GM18502 (cell line): ENCODE measurements around the gene RIMS1.
"Not testable (repeated sequence)": the region's sequence is repeated elsewhere in the genome, so short reads cannot be mapped to it uniquely, and the experiment has no call there.

ENCODE experiments used
- ATAC-seq: cut with Tn5 transposase; IDR thresholded peaks from one replicate; pipeline ENCODE4 v1.9.1; 2021; ENCODE audit warnings: mild to moderate bottlenecking; ENCODE audit not compliant: unreplicated experiment, poor library complexity

RIMS1 gene

DNA sequence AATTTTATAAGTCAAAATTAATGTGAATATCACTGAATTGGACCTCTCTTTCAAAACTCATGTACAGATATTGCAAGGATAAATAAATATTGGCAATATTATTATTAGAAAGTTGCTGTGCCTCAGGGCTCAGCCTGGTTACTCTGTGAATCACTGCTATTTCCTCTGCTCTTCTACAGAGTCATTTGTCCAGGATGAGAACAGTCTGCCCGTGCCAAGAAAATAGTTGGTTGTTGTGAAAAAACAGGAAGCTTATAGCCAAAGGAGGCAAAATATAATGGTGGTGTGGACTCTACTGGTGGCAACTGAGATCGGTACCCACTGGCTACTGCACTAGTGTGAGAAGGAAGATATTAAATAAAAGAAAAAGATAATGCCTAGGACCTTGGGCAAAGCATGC is 93.6 kb downstream of the RIMS1 start:
- ATAC-seq = no peak

DNA sequence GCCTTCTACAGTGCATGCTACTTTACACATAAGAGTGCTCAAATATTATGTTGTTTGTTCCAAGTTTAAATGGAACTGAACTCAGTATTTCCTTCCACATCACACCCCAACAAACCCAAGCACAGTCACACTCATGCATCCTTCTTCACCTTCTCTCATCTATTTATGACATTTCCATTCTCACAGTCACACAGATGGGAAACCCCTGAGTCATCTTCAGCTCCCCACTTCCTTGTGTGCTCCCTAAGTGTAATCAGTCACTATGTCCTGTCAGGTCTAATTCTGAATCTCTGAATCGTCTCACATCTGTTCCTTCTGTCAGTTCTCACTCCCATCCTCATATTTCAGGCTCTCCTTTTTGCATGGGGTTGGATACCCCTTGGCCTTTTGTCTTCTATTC is 96.0 kb downstream of the RIMS1 start:
- ATAC-seq = peak; percentile 95

DNA sequence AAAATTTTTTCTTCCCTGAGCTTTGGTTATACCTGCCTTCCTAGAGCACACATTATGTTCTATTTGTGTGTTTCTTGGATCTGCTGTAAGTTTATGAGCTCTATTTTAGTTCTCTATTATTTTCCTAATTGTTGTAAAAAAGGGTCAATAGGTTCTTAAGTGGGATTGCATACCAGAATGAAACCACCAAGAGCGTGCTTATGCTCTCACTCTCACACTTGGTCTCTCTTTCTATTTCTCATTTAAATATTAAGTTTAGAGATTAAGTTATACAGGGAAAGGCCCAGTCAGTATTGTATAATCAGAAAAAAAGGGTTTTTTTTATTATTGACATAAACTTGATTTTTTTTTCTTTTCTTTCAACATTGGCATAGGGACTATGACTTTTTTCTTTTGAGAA is 96.8 kb downstream of the RIMS1 start:
- ATAC-seq = no peak

DNA sequence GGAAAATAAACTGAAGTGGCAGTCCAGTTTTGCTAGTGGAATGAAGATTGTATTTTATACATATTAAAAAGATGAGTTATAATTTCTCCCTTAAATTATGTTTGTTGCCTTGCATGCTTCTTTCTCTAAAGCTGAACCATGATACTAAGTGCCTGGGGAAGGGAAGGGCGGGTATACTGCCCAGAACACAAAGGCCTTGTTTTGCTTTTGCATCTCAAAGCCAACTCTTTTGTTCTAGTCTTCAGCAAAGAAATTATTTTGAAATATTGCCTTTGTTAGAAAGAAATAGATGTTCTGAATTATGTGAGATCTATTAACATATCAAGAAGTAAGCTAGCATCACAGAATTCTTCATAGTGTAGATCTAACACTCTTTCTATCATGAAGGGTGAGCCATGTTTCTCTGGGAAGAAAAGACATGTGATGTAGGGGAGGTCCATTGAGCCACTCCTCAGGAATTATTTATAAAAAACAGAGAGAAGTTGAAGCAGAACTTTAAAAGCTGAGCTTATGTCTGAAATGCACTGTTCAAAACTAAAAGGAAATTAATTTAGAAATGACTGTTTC is 108.4 kb downstream of the RIMS1 start:
- no peak for ATAC-seq

DNA sequence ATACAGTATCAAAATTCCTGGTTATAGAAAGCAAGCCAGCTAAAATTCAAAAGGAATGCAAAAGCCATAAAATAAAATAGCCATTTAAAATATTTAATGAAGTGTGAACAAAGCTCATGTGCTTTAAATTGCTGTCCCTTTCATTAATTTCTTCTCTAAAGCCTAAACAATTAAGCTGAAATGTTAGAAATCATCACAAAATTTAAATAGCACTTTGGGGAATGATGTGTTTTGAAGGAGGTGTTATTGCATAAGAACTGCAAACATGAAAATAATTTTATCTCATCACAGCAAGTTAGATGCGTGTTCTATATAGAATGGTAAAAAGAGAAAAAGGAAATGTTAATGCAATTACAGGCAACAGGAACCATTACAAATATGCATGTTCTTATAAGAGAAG is 111.0 kb downstream of the RIMS1 start:
- no peak for ATAC-seq

DNA sequence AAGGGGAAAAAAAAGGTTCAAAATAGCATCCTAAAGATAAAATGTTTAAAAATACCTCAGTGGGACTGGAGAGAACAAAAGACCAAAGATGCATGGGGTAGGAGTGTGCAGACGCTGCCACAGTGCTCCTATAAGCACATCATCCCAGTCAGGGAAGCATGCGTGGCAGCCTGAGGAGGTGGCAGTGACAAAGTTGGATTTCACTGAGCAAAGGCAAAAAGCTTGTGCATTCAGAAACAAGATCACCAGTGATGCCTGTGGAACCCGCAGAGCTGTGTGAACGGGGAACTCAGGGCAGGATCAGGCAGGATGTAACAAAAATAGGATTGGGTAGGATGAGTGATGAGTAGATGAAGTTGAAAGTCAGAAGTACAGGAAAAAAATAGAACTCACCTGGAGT is 116.1 kb downstream of the RIMS1 start:
- ATAC-seq = no peak

DNA sequence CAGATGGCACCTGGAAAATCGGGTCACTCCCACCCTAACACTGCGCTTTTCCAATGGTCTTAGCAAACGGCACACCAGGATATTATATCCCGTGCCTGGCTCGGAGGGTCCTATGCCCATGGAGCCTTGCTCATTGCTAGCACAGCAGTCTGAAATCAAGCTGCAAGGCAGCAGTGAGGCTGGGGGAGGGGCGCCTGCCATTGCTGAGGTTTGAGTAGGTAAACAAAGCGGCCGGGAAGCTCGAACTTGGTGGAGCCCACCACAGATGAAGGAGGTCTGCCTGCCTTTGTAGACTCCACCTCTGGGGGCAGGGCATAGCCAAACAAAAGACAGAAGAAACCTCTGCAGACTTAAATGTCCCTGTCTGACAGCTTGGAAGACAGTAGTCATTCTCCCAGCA is 120.2 kb downstream of the RIMS1 start:
- not testable (repeated sequence) for ATAC-seq

DNA sequence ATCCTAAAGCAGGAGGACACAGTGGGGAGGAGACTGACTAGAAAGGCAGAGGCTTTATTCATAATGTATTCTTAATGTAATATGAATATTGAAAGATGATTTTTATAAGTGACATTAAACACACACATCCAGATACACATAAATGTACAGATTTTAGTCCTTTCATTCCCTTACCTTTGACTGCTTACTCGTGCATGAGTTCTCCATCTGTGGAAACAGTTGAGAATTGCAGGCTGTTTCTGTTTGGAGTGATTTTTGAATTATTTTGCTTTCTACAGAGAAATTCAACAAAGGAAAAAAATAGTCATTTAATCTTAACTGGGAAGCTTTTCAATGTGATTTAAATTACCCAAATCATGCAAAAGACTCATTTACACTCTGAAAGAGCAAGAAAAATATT is 136.5 kb downstream of the RIMS1 start:
- no peak for ATAC-seq

DNA sequence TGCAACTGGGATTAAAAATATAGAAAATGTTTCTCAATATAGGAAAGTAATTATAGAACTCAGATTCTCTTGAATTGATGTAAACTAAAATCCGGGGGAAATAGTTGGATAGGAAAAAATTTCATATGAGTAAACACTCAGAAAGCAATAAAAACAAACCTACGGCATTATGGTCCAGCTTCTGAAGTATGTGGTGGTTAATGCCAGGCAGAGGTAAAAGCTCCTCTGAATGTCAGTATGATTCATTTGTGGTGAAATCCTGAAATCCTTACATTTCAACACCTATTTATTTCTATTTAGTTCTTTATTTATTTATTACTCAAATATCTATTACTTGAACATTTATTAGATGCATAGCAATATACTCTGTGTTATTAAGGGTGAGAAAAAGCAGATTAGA is 145.1 kb downstream of the RIMS1 start:
- ATAC-seq = no peak

DNA sequence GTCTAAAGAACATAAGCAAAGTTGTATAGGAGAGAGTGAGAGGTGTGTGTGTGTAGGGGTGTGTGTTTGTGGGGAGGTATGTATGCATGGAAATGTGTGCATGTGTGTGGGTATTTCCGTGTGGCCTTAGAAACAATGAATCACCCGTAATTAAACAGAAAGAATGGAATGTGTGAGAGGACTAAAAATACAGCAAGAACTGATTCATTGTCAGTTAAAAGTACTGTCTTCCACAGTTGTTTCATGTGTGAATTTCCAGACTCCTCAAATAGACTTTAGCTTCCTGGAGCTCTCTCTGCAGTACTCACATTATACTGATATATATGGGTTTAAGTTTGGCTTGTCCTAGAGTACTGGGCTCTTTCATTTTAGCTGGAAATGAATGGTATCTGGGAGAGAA is 145.7 kb downstream of the RIMS1 start:
- no peak for ATAC-seq

DNA sequence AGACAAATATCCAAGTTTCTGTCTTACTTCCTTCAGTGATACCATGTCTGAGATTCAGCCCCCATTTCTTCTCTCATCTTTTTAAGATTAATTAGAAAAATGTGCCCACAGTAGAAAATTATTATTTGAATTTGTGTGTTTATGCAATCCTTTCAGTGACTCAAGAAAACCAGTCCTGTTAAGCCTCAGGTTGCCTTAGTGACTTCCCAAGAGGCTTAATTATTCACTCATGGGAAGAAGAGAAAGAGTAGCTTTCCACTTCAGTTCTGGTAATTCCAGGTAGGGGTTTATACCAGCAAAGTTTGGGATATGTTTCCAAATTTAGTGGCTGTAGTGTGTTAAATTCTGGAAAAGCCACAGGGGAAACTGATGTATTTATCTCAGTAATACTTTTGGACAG is 149.1 kb downstream of the RIMS1 start:
- no peak for ATAC-seq

DNA sequence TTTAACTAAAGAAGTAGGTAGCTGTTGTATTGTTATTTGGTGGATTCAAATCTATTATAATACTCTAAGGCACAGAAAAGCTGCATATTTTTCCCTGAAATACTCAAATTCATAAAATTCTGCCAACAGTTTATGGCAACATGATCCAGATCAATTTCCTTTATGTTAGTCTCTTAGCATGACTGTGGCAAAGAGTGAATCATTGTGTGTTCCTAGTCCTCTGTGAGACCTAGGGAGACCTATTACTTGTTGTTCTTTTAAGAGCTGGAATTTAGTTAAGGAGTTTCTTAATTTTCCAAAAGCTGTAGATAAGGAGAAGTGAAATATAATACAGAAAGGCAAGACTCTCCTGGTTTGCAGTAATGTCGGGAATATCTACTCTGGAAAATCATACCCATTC is 149.6 kb downstream of the RIMS1 start:
- ATAC-seq = no peak

DNA sequence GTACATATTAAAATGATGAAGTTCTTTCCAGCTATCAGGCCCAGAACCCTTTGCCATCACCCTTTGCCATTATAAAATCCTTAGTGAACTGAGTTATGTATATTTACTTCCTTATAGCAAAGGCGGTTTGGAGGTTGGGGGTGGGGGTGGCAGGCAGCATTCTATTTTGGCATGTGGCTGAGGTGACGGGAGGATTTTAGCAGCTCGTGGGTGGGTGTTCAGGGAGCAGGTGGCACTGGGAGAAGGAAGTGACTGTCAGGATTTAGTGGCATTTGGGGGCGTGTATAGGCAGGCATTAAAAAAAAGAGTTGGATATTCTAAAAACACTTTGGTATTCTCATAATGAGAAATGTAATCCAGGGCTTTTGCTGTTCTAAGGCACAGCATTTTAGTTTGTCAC is 150.7 kb downstream of the RIMS1 start:
- no peak for ATAC-seq

DNA sequence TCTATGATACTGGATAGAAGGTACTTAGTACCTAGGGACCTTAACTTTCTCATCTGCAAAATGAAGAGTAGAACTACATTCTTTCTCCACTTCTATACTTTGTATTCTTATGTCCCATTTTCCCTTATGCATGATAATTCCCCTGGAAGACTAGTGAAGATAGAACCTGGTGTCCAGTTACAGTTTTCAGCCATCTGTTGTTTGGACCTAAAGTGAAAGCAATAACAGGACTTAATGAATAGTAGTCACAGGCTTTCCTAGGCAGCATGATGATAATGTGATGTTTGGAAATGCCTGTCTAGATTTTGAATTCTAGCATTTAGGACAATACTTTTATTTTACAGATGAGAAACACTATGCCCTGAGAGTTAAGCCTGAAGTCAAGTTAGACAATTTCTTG is 153.8 kb downstream of the RIMS1 start:
- no peak for ATAC-seq

DNA sequence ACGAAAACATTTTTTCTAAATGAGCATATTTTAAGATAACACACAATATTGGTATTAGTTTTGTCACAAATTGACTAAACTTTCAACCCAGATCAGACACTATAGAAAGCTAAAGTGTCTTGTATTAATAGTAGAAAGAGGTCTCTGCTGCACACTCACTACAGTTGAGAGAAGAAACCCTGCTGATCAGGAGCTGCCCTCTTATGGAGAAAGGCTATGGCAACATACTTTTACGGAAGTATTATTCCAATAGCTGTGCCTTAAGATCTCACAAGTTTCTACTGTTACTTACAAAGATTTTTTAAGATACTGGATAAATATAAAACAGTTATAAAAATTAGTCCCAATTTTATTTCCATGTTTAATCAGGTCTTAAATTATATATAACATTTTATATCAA is 155.7 kb downstream of the RIMS1 start:
- ATAC-seq = no peak

DNA sequence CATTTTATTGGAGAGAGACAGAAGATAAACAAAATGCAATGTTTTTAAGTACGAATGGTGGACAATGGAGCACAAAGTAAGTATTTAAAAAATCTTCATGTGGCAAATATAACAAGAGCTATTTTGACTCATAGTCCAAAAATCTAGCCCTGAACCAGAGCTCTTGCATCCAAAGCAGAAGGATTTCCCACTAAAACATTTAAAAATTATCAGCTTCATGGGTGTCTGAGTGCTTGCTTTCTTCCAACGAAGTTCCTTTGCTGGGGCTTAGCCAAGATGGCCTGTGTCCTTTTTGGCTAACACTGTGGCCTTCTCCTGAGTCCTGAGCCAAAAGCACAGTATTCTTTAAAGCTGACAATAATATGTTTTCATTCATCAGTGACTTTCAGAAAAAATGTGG is 161.7 kb downstream of the RIMS1 start:
- ATAC-seq = no peak

DNA sequence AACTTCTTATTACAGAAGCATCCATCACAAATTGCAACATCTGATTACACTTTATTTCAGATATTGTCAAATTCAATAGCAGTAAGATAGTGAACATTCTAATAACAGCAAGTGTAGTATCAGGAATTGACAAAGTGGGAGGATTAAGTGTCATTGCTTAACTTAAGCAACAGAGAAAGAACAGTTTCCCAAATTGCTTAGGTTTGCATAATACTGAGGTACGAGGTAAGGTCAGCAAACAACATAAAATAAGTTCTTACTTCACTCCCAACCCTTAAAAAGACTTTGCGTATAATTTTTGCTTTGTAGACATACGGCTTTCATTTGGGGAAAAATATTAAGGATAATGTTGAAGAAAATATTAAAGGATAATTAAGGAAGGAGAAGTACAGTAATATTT is 163.0 kb downstream of the RIMS1 start:
- ATAC-seq = no peak

DNA sequence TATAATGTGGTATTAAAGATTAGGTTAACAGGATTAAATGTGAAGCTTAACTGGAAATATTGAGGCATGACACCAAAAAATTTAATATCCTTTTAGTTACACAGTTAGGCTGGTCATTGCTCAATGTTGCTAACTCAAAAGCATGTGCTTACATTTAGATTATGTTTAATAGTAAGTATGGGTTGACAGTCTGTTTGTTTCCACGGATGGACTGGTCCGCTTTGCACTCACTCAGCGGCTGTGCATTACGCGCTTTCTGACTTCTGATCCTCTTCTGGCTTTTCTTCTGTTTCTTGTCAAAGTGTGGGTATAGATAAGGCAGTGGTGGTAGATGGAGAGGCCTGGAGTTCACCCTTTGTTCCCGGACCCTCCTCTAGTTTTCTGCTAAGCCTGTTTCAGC is 174.9 kb downstream of the RIMS1 start:
- ATAC-seq = no peak

DNA sequence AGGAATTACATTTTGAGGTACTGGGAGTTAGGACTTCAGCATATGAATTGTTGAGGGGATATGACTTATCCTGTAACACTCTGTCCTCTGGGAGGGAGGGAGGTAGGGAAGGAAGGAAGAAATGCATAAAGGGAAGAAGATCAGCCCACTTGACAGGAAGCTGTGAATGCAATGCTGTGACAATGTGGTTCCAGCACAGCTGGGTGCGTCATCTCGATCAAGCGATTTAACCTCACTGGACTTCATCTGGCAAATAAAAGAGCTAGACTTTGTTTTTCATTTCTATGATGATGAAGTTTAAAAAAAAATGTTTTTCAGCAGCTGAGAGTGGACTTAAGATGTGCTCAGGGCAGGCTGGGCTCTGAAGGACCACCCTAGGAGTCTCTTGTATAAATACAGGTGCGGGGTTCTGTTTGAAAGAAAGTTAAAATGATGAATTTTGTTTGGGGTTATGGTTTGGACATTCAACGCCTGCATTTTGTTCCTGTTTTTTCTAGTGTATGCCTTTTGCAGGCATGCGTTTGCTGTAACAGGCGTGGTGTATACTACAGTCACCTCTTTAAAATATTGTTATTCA is 178.1 kb downstream of the RIMS1 start:
- no peak for ATAC-seq

DNA sequence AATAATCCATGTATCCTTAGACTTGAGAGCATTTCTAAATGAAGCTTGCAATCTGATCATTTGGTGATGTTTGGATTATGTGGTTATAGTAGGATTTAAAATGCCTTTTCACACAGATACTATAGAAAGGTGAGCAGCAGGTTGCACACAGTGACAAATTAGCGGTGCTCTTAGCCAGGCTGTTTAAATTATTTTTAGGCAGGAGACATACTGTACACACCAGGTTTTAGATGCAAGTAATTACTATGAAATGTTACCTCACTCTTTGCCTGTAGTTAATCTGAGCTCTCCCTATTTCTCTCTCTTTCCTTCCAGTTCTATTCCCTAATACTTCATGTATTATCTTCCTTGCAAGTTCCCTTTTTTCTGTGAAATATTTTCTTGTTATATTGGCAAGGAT is 191.7 kb downstream of the RIMS1 start:
- ATAC-seq = no peak

DNA sequence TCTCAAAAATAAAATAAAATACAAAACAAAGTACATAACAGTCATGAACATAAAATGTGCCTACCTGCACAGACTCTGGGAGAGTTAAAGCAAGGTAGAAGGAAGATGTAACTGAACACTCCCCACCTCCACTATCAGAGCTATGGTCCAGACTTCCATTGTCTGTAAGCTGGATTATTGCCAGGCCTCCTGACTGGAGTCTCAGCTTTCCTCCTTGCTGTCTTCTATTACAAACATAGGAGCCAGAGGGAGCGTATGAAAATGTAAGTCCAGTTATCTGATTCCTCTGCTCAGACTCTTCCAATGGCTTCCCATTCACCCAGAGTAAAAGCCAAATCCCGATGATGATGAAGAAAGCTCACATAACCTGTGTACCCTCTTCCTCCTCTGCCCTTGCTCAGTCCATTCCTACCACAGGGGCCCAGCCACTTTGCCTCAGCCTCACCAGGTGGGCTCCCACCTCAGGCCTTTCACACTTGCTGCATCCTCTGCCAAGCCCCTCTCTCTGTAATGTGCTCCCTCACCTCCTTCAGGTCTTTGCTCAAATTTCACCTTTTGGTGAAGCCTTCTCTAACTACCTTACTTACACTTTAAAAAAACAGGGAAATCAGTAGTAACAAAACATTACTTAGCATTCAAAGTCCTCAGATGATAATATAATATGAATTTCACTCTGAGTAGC is 194.1 kb downstream of the RIMS1 start:
- no peak for ATAC-seq

DNA sequence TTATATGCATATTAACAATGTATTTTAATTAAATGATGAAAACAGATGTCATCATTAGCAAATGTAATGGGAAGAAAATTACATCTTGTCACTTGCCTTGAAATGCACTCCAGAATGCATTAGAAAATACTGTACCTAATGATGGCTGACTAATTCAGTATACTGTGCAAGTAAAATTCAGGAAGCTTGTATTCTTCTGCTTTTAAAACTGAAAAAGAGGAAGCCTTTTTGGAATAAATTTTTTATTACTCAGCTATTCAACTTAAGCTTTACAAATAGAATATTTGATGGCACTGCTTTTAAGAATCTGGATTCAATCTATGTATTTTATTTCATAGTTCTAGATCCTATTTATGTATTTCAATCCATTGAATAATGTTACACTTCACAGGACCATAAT is 195.5 kb downstream of the RIMS1 start:
- ATAC-seq = no peak
